ENCODE measurements around the gene ZNF212.
"Not testable (repeated sequence)": the region's sequence is repeated elsewhere in the genome, so short reads cannot be mapped to it uniquely, and the experiment has no call there.

ZNF212 gene

DNA sequence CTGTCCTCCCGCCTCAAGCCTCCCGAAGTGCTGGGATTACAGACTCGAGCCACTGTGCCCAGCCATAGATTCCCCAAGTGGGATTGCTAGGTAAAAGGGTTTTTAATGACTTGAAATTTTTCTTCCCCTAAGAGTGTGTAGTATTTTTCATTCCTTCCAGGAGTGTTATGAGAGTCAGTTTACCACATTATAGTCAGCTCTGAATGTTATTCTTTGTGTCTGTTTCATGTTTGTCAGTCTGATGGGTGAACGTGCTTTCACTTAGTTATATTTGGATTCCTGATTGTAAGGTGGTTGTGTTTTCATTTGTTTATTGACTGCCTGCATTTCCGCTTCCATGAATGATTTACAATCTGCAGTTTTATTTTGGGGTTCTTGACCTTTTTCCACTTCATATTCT is 6.3 kb downstream of the ZNF212 start:
- no peak overlapping the region for H3K27ac ChIP-seq
- TF ChIP-seq, protein P1, sequence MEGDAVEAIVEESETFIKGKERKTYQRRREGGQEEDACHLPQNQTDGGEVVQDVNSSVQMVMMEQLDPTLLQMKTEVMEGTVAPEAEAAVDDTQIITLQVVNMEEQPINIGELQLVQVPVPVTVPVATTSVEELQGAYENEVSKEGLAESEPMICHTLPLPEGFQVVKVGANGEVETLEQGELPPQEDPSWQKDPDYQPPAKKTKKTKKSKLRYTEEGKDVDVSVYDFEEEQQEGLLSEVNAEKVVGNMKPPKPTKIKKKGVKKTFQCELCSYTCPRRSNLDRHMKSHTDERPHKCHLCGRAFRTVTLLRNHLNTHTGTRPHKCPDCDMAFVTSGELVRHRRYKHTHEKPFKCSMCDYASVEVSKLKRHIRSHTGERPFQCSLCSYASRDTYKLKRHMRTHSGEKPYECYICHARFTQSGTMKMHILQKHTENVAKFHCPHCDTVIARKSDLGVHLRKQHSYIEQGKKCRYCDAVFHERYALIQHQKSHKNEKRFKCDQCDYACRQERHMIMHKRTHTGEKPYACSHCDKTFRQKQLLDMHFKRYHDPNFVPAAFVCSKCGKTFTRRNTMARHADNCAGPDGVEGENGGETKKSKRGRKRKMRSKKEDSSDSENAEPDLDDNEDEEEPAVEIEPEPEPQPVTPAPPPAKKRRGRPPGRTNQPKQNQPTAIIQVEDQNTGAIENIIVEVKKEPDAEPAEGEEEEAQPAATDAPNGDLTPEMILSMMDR (conservative IDR thresholded peaks at IDR 0.05): no peak

DNA sequence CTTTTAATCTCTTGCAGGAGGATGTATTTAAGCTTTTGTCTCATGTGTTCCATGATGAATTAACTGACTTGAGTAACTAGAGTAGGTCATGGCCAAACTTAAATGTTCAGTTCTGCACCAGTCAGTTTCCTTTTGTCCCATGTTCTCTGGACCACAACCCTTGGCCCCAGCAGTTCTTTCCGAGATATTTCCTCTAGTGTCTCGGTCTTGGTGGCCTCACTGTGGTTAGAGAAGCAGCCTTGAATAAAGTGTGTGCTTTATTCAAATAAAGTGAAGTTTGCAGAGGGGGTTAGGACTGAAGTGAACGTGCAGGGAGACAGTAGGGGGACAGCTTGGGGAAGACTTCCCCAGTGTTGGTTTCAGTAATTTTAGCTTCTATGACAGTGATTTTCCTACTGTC is 9.3 kb downstream of the ZNF212 start:
- H3K27ac ChIP-seq: no peak overlapping the region
- TF ChIP-seq, protein P1 (conservative IDR thresholded peaks at IDR 0.05): no peak

DNA sequence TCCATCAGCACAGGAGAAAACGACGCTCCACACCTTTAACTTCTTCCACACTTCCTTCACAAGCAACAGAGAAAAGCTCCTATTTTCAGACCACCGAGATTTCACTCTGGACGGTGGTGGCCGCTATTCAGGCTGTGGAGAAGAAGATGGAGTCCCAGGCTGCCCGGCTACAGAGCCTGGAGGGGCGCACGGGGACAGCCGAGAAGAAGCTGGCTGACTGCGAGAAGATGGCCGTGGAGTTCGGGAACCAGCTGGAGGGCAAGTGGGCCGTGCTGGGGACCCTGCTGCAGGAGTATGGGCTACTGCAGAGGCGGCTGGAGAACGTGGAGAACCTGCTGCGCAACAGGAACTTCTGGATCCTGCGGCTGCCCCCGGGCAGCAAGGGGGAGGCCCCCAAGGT is 10.7 kb downstream of the ZNF212 start:
- not testable (repeated sequence) for H3K27ac ChIP-seq

DNA sequence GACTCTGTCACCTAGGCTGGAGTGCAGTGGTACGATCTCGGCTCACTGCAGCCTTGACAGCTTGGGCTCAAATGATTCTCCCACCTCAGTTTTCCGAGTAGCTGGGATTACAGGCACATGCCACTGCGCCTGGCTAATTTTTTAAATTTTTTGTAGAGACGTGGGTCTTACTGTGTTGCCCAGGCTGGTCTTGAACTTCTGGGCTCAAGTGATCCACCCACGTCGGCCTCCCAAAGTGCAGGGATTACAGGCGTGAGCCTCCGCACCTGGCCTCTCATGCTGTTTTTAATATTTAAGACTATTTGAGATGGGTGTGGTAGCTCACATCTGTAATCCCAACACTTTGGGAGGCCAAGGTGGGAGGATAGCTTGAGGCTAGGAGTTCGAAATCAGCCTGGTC is 12.1 kb downstream of the ZNF212 start:
- not testable (repeated sequence) for H3K27ac ChIP-seq

DNA sequence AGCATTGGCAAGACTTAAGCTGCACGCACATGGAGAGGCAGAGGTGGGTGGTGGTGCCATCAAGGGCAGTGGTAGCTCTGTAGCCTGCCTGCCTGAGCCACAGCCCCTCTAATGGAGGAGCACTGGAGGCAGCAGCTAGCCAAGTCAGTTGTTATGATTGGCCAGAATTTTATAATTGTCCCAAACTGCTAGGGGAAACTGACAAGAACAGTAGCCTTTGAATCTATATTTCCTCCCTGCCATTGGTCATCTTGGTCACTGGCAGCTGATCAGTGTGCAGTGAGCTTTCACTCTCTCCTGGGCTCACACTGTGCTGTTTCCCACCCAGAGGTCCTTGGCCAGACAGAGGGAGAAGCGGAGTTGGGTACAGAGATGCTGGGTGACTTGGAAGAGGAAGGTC is 12.9 kb downstream of the ZNF212 start:
- TF ChIP-seq, protein P1 (conservative IDR thresholded peaks at IDR 0.05): no peak

DNA sequence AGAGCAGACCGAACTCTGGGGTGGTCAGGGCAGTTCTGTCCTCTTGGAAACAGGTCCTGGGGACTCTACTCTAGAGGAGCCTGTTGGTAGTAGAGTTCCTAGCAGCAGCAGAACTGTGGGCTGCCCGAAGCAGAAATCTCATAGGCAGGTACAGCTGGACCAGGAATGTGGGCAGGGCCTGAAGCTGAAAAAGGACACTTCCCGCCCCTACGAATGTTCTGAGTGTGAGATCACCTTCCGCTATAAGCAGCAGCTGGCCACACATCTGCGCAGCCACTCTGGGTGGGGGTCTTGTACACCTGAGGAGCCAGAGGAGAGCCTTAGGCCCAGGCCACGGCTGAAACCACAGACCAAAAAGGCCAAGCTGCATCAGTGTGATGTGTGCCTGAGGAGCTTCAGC is 14.2 kb downstream of the ZNF212 start:
- TF ChIP-seq, protein P1 (conservative IDR thresholded peaks at IDR 0.05): no peak
- no peak overlapping the region for H3K27ac ChIP-seq

More for the DNA sequence above, 12.9 kb downstream of the ZNF212 start:
- H3K27ac ChIP-seq: no peak overlapping the region

DNA sequence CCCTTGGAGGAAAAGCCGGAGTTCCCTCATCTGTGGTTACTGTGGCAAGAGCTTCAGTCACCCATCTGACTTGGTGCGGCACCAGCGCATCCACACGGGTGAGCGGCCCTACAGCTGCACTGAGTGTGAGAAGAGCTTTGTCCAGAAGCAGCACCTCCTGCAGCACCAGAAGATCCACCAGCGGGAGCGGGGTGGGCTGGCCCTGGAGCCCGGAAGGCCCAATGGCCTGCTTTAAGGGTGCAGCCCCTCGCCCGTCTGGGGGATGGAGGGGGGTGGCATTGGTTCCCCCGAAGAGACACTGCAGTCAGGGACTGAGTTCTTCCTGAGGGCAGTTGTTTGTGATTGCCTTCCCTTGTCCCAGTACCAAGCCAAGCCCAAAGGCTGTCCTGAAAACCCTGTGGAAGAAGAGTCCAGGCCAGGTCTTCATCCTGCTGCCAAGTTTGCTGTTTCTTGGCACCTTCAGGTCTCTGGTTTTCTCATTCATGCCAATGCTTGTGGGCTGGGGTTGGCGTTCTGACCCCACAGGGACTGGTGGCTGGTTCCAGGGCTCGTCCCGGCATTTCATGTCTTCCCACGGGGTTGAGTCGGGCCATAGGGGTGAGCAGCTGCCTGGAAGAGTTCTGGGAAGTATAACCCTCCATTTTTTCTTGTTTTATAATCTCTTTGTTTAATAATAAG is 14.9 kb downstream of the ZNF212 start:
- TF ChIP-seq, protein P1 (conservative IDR thresholded peaks at IDR 0.05): no peak
- H3K27ac ChIP-seq: no peak overlapping the region

DNA sequence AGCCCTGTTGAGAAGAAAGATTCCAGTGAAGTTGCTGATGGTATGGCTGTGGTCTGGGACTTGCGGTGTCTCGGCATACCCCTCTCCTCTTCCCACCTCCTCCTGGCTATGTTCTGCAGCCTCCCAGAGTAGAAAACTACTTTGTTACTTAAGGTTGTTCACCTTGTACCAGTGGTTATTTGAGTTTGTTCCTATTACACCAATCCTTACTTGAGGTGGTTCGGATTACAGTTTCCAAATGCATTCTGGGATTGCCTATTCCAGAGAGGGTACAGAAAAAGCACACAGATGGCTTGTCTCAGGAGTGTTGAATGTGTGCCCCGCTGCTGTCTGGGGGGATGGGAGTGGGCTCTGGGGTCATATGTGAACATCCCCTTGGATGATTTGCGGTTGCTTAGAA is 15.7 kb downstream of the ZNF212 start:
- TF ChIP-seq, protein P1 (conservative IDR thresholded peaks at IDR 0.05): no peak

DNA sequence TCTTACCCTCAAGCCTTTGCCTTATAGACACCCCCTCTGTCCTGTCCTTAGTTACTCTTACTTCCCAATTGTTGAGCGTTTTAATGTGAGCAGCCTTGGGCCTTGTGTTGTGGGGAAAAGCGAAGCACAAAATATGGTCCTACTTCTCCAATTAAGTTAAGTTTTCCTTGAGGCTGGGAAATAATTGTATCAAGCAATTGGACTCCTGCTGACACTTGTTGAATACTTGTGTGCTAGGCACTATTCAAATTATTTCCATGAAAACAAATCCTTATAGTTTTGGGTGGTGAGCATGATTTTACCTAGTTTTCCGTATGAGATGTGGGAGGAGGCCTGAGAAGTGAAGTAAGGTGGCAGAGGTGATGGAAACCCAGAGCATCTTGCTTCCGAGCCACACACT is 17.1 kb downstream of the ZNF212 start:
- TF ChIP-seq, protein P1 (conservative IDR thresholded peaks at IDR 0.05): no peak
- H3K27ac ChIP-seq: no peak overlapping the region

More for the DNA sequence above, 15.7 kb downstream of the ZNF212 start:
- no peak overlapping the region for H3K27ac ChIP-seq

All from VCaP (cell line).